ENCODE data around the gene PPP1R15B.

DNA sequence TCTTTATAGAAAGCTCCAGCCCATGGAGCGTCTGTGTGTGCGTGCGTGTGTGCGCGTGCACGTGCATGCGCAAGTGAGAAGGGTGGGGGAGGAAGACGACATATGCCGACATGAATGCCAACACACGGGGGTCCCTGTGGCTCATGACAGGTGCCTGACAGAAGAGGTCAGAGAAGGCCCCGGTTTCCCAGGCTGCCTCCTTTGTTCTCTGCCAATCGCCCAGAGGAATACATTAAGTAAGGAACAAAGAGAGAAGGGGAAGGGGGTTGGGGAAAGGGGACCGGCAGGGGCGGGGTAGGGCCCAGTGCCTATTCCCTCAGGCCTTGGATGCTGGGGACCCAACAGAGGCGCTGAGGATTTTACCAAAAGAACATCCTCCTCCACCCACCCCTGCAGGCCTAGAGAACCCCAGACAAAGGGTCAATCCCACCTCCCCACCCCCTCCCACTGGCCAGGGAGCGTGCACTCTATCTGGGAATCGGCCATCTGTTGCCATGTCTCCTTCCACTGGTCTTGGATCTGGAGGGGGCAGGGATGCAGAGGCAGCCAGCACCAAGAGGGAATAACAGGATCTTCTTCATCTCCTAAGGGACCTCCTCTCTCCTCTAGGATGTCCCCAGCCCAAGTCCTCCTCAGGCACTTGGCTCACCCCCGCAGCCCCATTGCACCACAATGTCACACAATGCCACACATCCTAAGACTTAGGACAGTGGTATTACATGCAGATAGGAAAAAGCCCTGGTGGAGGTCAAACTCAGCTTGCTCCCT is 43.6 kb upstream of the PPP1R15B start:
- TF ChIP-seq, protein P1, sequence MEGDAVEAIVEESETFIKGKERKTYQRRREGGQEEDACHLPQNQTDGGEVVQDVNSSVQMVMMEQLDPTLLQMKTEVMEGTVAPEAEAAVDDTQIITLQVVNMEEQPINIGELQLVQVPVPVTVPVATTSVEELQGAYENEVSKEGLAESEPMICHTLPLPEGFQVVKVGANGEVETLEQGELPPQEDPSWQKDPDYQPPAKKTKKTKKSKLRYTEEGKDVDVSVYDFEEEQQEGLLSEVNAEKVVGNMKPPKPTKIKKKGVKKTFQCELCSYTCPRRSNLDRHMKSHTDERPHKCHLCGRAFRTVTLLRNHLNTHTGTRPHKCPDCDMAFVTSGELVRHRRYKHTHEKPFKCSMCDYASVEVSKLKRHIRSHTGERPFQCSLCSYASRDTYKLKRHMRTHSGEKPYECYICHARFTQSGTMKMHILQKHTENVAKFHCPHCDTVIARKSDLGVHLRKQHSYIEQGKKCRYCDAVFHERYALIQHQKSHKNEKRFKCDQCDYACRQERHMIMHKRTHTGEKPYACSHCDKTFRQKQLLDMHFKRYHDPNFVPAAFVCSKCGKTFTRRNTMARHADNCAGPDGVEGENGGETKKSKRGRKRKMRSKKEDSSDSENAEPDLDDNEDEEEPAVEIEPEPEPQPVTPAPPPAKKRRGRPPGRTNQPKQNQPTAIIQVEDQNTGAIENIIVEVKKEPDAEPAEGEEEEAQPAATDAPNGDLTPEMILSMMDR (optimal IDR thresholded peaks at IDR 0.05 in 1 of 3, IDR thresholded peaks at IDR 0.05 in 1 of 3, conservative IDR thresholded peaks at IDR 0.05 in 1 of 3; ENCODE audit: extremely low read depth in 1 of 3, insufficient read depth in 2 of 3, low read length in 3 of 3), result no peak
- TF ChIP-seq EZH2 (IDR thresholded peaks at IDR 0.05; ENCODE audit: low read length), result no peak
